Fibroblast of lung (primary cell): ENCODE measurements around the gene SCAF11. TPM values are rescaled to one million over a fixed set of nuclear protein-coding genes. Genes with fewer than 3 reads are reported as not detected.

Source experiments
- DNase-seq, 2 donors: peaks; one replicate each; pipeline versions ENCODE4 v3.0.0 to v3.0.0-alpha.2; 2010; ENCODE audit warnings: low read depth in 2 of 2
- H2AFZ ChIP-seq: 2 replicates; pipeline ENCODE4 v1.5.1; 2012; ENCODE audit warnings: low read length, control low read depth, inconsistent platforms
- H3K27ac ChIP-seq: 2 replicates; pipeline ENCODE4 v1.5.1; 2011; ENCODE audit warnings: low read length, control low read depth; ENCODE audit not compliant: insufficient read depth
- H3K27me3 ChIP-seq: 2 replicates; pipeline ENCODE4 v1.5.1; 2011; ENCODE audit warnings: mild to moderate bottlenecking, low read length; ENCODE audit not compliant: control insufficient read depth, insufficient read depth
- H3K36me3 ChIP-seq: 2 replicates; pipeline ENCODE4 v1.5.1; 2011; ENCODE audit warnings: low read length; ENCODE audit not compliant: control insufficient read depth, insufficient read depth
- H3K4me1 ChIP-seq: 2 replicates; pipeline ENCODE4 v1.5.1; 2011; ENCODE audit warnings: low read length; ENCODE audit not compliant: control insufficient read depth, insufficient read depth; ENCODE audit errors: extremely low read depth
- H3K4me2 ChIP-seq: 2 replicates; pipeline ENCODE4 v1.5.1; 2011; ENCODE audit warnings: low read length, control low read depth; ENCODE audit not compliant: insufficient read depth; ENCODE audit errors: extremely low read depth
- H3K4me3 ChIP-seq, 4 experiments: fragments of 200-600 bp in 1 of 4; sonication (generic) in 1 of 4; replicated peaks in 1 of 4; 2 replicates each; pipeline ENCODE4 v1.5.1; 2011 to 2016; ENCODE audit warnings: low read length in 4 of 4, low read depth in 3 of 4, mild to moderate bottlenecking in 3 of 4, control low read depth in 2 of 4, inconsistent platforms in 1 of 4, mixed read lengths in 1 of 4; ENCODE audit not compliant: insufficient read depth in 1 of 4; ENCODE audit errors: control extremely low read depth in 1 of 4
- H3K79me2 ChIP-seq: 2 replicates; pipeline ENCODE4 v1.5.1; 2012; ENCODE audit warnings: mild to moderate bottlenecking, low read length, inconsistent platforms; ENCODE audit not compliant: control insufficient read depth, insufficient read depth
- H3K9ac ChIP-seq: 2 replicates; pipeline ENCODE4 v1.5.1; 2011; ENCODE audit warnings: mild to moderate bottlenecking, low read length, control low read depth; ENCODE audit not compliant: insufficient read depth
- H3K9me3 ChIP-seq: 2 replicates; pipeline ENCODE4 v1.5.1; 2012; ENCODE audit warnings: low read depth, low read length; ENCODE audit not compliant: control insufficient read depth, insufficient read depth
- H4K20me1 ChIP-seq: 2 replicates; pipeline ENCODE4 v1.5.1; 2011; ENCODE audit warnings: low read length; ENCODE audit not compliant: control insufficient read depth, insufficient read depth; ENCODE audit errors: extremely low read depth
- EZH2 ChIP-seq: IDR thresholded peaks from 2 replicates; pipeline ENCODE4 v1.5.1; 2012; ENCODE audit warnings: low read length, control low read depth, mild to moderate bottlenecking; ENCODE audit errors: missing control alignments
- polyA plus RNA-seq, 2 donors: library from polyadenylated mRNA; depleted of rRNA in 1 of 2; stranded (reverse) in 1 of 2; unstranded in 1 of 2; fragments of >200 nt; gene quantifications; 2 replicates each; pipeline ENCODE4 v1.2.1, GENCODE V29; 2011 to 2012; ENCODE audit warnings: missing spikeins in 1 of 2
- total RNA-seq: library from RNA; depleted of rRNA; stranded (reverse); fragments of >200 nt; gene quantifications from 2 replicates; pipeline ENCODE4 v1.2.1, GENCODE V29; 2014
- TF ChIP-seq, protein P1 (sequence below), 2 donors: IDR thresholded peaks in 1 of 2; conservative IDR thresholded peaks in 1 of 2; 1 replicate in 1 of 2; 2 replicates in 1 of 2; pipeline ENCODE4 v1.5.1; 2011 to 2012; ENCODE audit warnings: low read length in 2 of 2, control low read depth in 1 of 2, inconsistent platforms in 1 of 2, low read depth in 1 of 2, mild to moderate bottlenecking in 1 of 2

SCAF11 gene
- total and polyA plus RNA-seq, 2 donors (not counting 1 experiment from before 2014, with no cell fraction given), result 43.8 to 79.4 TPM

DNA sequence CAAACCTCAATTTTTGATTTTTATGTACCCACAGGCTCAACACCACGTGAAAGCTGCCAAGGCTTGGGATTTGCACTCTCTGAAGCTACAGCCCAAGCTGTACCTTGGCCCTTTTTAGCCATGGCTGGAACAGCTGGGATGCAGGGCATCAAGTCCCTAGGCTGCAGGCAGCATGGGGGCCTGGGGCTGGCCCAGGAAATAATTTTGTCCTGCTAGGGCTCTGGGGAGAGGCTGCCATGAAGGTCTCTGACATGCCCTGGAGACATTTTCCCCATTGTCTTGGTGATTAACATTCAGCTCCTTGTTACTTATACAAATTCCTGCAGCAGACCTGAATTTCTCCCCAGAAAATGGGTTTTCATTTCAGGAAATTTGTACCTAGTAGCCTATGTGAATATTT is 103.7 kb downstream of the SCAF11 start:
- H3K4me3 ChIP-seq, result no peak overlapping the region
- TF ChIP-seq, protein P1, sequence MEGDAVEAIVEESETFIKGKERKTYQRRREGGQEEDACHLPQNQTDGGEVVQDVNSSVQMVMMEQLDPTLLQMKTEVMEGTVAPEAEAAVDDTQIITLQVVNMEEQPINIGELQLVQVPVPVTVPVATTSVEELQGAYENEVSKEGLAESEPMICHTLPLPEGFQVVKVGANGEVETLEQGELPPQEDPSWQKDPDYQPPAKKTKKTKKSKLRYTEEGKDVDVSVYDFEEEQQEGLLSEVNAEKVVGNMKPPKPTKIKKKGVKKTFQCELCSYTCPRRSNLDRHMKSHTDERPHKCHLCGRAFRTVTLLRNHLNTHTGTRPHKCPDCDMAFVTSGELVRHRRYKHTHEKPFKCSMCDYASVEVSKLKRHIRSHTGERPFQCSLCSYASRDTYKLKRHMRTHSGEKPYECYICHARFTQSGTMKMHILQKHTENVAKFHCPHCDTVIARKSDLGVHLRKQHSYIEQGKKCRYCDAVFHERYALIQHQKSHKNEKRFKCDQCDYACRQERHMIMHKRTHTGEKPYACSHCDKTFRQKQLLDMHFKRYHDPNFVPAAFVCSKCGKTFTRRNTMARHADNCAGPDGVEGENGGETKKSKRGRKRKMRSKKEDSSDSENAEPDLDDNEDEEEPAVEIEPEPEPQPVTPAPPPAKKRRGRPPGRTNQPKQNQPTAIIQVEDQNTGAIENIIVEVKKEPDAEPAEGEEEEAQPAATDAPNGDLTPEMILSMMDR (conservative IDR thresholded peaks at IDR 0.05 in 1 of 2, IDR thresholded peaks at IDR 0.05 in 1 of 2; ENCODE audit: low read depth in 1 of 2, low read length in 2 of 2), result no peak
- TF ChIP-seq EZH2, result no peak

DNA sequence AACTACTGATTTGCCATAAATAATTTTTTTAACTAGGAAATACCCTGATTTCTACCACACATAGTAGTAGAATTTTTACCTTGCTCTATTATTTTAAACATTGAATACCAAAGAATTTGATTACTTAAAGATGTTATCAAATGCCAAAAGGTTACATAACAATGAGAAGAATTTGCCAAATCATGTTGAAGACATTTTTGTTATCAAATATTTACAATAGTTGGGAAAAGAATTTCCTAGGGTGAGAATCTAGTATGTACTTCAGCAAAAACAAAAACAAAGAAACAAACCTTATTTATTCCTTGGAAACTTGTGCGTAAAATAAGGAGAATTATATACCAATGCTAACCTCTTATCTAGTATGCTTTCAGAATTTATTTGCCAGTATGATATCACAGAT is 107.2 kb downstream of the SCAF11 start:
- H3K27ac ChIP-seq, result no peak overlapping the region
- no peak overlapping the region for H2AFZ ChIP-seq
- no peak overlapping the region for H3K9ac ChIP-seq
- no peaks in the 10 kb centered on the region for H3K27me3 ChIP-seq
- TF ChIP-seq EZH2, result no peak
- TF ChIP-seq, protein P1 (conservative IDR thresholded peaks at IDR 0.05 in 1 of 2, IDR thresholded peaks at IDR 0.05 in 1 of 2; ENCODE audit: low read depth in 1 of 2, low read length in 2 of 2), result no peak
- no peaks in the 10 kb centered on the region for H3K4me1 ChIP-seq
- no peak overlapping the region for H3K4me2 ChIP-seq
- no peak overlapping the region for H3K4me3 ChIP-seq
- DNase-seq, result no peak
- H3K9me3 ChIP-seq, result no peaks in the 10 kb centered on the region
- no peaks in the 10 kb centered on the region for H4K20me1 ChIP-seq
- no peaks in the 10 kb centered on the region for H3K36me3 ChIP-seq
- H3K79me2 ChIP-seq, result no peaks in the 10 kb centered on the region

More for the DNA sequence above, 103.7 kb downstream of the SCAF11 start:
- no peak overlapping the region for H3K9ac ChIP-seq
- no peak overlapping the region for H2AFZ ChIP-seq
- no peak for DNase-seq
- H3K9me3 ChIP-seq, result no peaks in the 10 kb centered on the region
- H3K4me1 ChIP-seq, result no peaks in the 10 kb centered on the region
- no peaks in the 10 kb centered on the region for H3K36me3 ChIP-seq
- no peak overlapping the region for H3K4me2 ChIP-seq
- H3K79me2 ChIP-seq, result no peaks in the 10 kb centered on the region
- no peaks in the 10 kb centered on the region for H3K27me3 ChIP-seq
- H3K27ac ChIP-seq, result no peak overlapping the region
- no peaks in the 10 kb centered on the region for H4K20me1 ChIP-seq

DNA sequence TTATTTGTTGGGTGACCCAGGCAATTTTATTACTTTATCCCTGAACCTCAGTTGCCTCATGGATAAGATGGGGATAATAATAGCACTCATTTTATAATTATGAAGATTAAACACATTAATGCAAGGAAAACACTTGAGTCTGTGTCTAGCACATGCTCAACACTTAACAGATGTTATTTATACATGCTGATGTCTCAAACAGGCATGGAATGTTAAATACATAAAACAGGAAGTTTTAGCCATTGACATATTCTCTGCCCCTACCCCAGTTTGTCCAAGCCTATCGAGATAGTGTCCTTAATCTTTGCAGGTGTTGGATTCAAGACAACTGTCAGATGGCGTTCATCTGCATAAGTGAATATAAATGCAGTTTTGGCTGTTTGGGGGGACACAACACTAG is 109.8 kb downstream of the SCAF11 start:
- Histone ChIP-seq H3K9me3 (no peaks in the 10 kb centered on the region), H2AFZ (no peak overlapping the region), H3K4me1 (no peaks in the 10 kb centered on the region), H3K27me3 (no peaks in the 10 kb centered on the region), H3K4me3 (no peak overlapping the region), H4K20me1 (no peaks in the 10 kb centered on the region), H3K9ac (no peak overlapping the region), H3K36me3 (no peaks in the 10 kb centered on the region), H3K79me2 (no peaks in the 10 kb centered on the region), H3K27ac (no peak overlapping the region), H3K4me2 (no peak overlapping the region)
- TF ChIP-seq, protein P1 (conservative IDR thresholded peaks at IDR 0.05 in 1 of 2, IDR thresholded peaks at IDR 0.05 in 1 of 2; ENCODE audit: low read depth in 1 of 2, low read length in 2 of 2), result no peak
- TF ChIP-seq EZH2, result no peak
- DNase-seq, result no peak
